Loucy (cell line): ENCODE results near the gene EGFLAM.

Experiments
- CTCF ChIP-seq: fragments of 200-600 bp; sonication (generic); conservative IDR thresholded peaks from 2 replicates; pipeline ENCODE4 v1.5.1; 2014; ENCODE audit warnings: mild to moderate bottlenecking, antibody characterized with exemption, low read length
- EZH2phosphoT487 ChIP-seq: fragments of 200-600 bp; IDR thresholded peaks from 2 replicates; pipeline ENCODE4 v1.6.1; 2018; ENCODE audit warnings: antibody characterized with exemption, mild to moderate bottlenecking, moderate library complexity, borderline replicate concordance

GRCh38 chr5:38497946-38498345 lies 239.6 kb downstream of the EGFLAM start:
- TF ChIP-seq EZH2phosphoT487 (no peak), CTCF (no peak)
